GM12801 (cell line): ENCODE data around the gene GMPR.

Experiments
- TF ChIP-seq, protein P1 (sequence below): IDR thresholded peaks from one replicate; pipeline ENCODE4 v1.5.1; 2011; ENCODE audit warnings: control low read depth; ENCODE audit not compliant: insufficient read length; ENCODE audit errors: extremely low read depth

Gene GMPR

DNA sequence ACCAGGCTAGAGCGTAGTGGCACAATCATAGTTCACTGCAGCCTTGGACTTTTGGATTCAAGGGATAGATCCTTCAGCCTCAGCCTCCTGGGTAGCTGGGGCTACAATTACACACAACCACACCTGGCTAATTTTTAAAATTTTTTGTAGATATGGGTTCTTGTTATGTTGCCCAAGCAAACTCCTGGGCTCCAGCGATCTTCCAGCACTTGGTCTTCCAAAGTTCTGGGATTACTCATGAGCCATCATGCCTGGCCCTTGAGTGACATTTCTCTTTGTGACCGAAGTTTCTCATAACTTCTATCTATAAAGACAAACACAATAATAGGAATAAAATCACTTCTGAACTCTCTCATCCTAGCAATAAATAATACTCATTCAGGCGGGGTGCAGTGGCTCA lies 26.1 kb upstream of the GMPR start:
- TF ChIP-seq, protein P1, sequence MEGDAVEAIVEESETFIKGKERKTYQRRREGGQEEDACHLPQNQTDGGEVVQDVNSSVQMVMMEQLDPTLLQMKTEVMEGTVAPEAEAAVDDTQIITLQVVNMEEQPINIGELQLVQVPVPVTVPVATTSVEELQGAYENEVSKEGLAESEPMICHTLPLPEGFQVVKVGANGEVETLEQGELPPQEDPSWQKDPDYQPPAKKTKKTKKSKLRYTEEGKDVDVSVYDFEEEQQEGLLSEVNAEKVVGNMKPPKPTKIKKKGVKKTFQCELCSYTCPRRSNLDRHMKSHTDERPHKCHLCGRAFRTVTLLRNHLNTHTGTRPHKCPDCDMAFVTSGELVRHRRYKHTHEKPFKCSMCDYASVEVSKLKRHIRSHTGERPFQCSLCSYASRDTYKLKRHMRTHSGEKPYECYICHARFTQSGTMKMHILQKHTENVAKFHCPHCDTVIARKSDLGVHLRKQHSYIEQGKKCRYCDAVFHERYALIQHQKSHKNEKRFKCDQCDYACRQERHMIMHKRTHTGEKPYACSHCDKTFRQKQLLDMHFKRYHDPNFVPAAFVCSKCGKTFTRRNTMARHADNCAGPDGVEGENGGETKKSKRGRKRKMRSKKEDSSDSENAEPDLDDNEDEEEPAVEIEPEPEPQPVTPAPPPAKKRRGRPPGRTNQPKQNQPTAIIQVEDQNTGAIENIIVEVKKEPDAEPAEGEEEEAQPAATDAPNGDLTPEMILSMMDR = no peak

DNA sequence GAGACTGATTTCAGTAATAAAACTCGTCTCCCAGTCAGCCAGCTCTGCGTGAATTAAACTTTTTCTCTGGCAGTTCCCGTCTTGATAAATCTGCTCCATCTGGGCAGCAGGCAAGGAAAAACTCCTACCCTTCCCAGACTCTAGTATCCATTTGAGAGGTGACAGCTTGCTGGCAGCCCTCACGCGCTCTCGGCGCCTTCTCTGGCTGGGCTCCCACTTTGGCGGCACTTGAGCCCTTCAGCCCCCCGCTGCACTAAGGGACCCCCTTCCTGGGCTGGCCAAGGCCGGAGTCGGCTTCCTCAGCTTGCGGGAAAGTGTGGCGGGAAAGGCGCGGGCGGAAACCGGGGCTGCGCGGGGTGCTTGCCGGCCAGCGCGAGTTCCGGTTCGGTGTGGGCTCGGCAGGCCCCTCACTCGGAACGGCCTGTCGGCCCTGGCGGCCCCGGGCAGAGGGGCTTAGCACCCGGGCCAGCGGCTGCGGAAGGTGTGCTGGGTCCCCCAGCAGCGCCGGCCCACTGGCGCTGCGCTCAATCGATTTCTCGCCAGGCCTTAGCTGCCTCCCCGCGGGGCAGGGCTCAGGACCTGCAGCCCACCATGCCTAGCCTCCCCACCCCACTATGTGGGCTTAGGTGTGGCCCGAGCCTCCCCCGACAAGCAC lies 21.8 kb upstream of the GMPR start:
- TF ChIP-seq, protein P1 = no peak

DNA sequence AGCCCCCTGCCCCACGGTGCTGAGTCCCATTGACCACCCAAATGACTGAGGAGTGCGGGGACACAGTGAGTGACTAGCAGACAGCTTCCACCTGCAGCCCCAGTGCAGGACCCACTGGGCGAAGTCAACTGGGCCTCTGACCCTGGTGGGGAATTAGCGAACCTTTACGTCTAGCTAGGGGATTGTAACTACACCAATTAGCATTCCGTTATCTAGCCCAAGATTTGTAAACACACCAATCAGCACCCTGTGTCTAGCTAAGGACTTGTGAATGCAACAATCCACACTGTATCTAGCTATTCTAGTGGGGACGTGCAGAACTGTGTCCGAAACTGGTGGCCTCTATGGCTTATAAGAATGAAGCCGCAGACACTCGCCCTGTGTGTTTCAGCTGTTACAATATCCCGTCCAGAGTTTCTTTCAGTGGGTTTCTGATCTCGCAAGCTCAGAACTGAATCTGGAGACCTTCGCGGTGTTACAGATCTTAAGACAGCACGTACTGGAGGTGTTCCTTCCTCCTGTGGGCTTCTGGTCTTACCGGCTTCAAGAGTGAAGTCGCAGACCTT lies 21.1 kb upstream of the GMPR start:
- TF ChIP-seq, protein P1 = no peak

DNA sequence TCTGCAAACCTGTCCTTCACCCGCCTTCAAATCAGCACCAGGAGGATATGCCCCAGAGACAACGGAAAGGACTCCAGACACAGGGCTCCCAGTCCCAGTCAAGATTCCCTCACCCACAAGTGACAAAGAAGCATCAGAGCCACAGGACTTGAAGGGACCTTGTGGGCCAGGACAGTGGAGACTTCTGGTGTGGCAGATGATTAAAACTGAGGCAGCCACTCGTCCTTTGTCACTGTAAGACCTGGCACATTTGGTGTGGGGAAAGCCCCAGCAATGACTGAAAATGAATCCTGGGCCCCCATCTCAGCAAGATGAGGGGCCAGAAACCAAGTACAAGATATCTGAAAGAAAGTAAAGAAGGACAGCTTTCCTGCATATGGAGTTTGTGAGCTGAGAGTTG lies 15.6 kb upstream of the GMPR start:
- TF ChIP-seq, protein P1 = no peak

DNA sequence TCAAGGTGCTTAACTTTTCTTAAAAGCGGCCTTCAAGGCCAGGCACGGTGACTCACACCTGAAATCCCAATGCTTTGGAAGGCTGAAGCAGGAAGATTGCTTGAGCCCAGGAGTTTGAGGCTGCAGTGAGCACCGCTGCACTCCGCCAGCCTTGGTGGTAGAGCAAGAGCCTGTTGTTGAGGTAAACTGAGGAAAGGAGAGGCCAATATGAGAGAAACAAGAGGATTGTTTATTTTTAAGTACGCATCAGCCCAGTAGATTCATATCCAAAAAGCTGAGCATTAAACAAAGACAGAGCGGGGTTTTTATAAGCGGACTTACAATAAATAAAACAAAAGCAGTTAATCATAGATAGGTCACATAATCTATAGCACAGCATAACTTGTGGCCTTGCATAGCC lies 15.0 kb upstream of the GMPR start:
- TF ChIP-seq, protein P1 = no peak

DNA sequence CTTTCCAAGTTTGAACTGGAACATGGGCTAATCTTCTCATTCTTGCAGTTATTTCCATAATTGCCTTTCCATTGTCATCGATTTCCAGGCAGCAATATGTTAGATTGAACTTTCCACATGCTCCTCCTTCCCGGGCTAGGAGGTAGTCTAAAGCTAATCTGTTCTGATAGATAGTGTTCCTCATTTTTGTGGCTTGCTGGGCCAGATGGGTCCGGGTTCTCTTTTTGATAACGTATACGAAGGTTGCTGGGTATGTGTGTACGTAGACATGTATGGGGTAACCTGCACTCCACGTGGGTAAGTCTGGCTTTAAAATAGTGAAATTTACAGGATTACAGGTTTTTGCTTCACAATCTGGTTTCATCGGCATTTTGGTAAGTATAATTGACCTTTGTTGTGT lies 14.0 kb upstream of the GMPR start:
- TF ChIP-seq, protein P1 = no peak

DNA sequence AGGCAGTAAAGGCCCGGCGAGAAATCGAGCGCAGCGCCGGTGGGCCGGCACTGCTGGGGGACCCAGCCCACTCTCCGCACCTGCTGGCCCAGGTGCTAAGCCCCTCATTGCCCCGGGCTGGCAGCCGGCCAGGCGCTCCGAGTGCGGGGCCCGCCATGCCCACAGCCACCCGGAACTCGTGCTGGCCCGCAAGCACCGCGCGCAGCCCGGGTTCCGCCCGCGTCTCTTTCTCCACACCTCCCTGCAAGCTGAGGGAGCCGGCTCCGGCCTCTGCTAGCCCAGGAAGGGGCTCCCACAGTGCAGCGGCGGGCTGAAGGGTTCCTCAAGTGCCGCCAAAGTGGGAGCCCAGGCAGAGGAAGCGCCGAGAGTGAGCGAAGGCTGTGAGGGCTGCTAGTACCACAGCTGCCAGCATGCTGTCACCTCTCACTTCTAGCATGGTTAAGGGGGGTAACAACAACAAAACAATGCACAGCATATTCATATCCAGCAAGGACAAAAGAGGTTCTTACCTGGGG lies 11.3 kb upstream of the GMPR start:
- TF ChIP-seq, protein P1 = no peak
